A204.1 (cell line): ENCODE data around the gene PLEKHO2.

Experiments used
- FAIRE-seq: peaks from 2 replicates; lab custom pipeline; 2012; peaks lifted over from hg19 to GRCh38; lab: Jason Lieb, UNC

PLEKHO2 gene

GRCh38 chr15:64855205-64855975 is 13.7 kb downstream of the PLEKHO2 start:
- FAIRE-seq = no peak

DNA sequence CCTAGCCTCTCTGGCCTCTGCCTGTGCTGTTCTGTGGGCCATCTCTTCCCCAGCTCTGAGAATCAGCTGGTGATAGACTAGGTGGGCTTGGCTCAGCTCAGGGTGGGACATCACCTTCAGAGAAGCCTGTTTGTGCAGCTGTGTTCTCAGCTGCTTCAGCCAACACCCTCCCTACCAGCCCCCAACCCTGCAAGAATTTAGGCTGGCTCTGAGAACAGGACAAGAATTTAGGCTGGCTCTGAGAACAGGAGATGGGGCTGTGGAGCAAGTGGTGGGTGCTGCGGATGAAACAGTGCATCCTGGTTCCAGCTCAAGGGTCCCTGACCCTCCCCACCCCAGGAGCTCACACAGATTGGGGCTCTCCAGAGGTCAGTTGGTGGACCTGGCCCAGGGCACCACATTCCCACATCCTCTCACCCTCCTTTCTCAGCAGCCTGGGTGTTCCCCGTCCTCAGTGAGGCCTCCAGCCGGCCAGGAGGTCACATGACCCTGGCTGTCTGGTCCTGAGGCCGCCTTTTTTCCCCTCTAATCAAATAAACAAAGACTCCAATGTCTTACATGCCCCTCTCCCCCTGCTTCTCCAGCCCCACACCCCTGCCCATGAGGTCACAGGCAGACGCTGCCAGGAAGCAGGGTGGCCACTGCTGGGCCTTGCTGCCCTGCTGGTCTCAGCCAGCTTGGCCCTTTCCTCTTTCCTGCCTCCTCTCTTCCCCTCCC is 14.9 kb downstream of the PLEKHO2 start:
- FAIRE-seq = no peak

GRCh38 chr15:64857421-64857820 is 15.7 kb downstream of the PLEKHO2 start:
- FAIRE-seq = no peak

DNA sequence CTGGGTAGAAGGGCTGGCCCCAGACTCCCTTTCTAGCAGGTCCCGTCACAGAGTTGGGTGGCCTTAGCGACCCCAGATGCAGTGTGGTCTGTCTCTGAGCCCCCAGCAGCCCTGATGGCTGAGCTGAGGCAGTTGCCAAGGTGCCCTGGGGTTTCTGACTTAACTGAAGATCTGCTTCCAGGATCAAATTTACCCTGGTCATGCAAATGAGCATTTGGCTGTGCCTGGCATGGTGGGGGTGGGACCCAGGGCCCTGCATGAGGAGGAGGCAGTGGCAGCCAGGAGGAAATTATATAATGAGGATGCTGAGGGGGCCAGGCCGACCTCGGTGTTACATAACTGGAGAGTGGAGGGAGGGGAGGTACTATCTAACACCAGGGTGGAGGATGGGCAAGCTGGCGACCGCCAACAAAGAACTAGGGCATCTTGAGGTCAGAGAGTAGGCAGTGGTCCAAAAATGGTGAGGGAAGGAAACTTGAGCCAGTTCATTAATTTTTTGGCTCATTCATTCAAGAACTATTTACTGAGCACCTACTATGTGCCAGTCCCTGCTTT is 16.4 kb downstream of the PLEKHO2 start:
- FAIRE-seq = no peak

DNA sequence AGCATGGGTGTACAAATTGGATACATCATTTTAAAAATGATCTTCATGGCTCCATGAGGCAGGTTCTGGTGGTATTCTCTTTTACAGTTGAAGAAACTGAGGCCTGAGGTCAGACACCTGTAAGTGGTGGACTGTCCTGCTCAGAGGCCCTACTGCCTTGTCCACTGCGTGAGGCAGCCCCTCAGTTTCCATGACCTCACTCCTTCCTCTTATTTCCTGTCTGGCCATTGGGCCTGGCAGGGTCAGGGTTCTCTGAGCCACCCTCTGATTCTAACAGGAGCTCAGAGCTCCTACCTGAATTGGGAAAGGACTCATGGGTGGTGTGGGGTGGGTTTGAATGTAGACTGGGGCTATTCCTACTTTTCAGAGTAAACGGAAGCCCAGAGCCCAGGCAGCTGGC is 17.5 kb downstream of the PLEKHO2 start:
- FAIRE-seq = no peak

GRCh38 chr15:64861331-64861730 is 19.6 kb downstream of the PLEKHO2 start:
- no peak for FAIRE-seq

GRCh38 chr15:64861960-64862359 is 20.2 kb downstream of the PLEKHO2 start:
- no peak for FAIRE-seq

DNA sequence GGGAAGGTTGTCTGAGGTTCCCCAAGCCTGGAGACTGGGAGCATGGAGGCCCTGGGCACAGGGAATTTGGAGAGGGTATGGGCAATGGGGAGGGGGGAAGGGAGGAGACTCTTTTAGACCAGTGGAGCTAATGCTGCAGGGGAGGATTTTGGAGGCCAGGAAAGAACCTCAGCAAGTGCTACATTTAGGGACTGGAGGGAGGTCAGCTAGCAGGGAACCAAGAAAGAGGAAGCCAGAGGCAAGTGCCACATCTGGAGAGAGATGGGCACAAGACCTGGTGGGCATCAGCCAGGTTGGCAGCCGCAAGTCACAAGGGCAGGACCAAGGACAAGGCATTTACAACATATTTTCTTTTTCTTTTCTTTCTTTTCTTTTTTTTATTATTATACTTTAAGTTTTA is 20.7 kb downstream of the PLEKHO2 start:
- no peak for FAIRE-seq

DNA sequence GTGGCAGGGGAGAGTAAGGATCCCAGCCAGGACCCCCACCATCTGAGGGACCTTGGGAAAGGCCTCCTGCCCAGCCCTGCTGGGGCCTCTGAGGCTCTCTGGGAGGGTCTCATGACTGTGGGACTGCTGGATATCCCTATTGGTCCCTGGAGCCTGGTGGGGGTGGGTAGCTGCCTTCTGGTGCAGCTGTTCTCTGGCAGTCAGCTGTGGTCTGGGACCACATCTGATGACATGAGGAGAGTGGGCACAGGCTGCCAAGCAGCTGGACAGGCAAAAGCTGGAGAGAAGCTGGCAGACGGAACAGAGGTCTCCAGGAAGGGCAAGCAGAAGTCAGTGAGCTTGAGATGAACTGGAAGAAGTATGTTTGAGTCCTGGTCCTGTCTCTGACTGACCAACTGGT is 22.4 kb downstream of the PLEKHO2 start:
- FAIRE-seq = no peak

GRCh38 chr15:64865126-64865997 is 23.6 kb downstream of the PLEKHO2 start:
- FAIRE-seq = no peak

- FAIRE-seq = no peak
These were observed 24.3 kb downstream of the PLEKHO2 start for GRCh38 chr15:64865998-64866520.

DNA sequence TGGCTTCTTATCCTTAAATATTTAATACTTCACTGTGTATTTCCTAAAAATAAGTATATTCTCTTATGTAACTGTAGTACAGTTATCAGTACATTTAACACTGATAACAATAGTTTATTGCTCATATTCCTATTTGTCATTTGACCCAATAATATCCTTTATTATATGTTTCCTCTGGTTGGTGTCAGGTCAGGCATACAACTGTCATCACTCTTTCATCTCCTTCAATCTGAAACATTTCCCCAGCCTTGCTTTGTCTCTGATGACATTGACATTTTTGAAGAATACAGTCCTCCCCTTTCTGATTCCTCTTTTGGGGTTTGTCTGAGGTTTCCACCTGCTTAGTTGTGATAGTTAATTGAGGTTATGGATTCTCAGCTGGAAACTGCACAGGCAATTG is 27.8 kb downstream of the PLEKHO2 start:
- no peak for FAIRE-seq

DNA sequence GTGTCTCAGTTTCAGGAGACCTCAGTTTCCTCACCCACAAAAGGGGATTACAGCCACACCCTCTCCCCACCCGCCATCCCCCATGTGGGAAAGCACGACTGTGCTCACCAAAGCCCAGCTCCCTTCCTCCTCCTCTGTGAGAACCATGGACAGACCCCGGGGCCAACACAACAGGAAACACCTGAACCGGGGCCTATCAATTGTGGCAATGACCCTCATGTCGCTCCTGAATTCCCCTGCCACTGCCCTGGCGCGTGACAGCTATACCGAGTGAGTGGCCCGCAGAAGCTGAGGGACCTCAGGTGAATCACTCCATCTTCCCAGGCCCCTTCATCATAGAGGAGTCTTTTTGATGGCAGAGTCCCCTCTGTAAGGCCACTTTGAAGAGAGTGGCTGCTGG is 28.6 kb downstream of the PLEKHO2 start:
- FAIRE-seq = no peak

GRCh38 chr15:64875641-64876223 is 34.0 kb downstream of the PLEKHO2 start:
- no peak for FAIRE-seq

DNA sequence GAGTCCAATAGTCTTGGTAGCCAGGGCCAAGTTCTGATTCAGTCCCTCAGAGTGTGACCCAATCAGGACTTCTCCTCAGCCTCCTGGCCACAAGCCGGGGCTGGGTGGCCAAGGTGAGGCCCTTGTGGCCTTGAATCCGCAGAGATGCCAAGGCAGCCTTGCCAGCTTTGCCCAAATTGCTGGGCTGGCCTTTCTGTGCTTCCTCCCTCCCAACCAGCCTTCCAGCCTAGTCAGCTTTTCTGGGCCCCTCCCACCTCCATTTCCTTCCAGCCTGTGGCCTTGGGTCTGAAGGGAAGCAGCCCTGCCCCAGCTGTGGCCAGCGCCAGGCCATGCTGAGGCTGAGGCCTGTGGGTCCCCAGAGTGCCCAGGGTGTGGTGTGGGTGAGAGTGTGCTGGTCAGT is 35.7 kb downstream of the PLEKHO2 start:
- no peak for FAIRE-seq

GRCh38 chr15:64878705-64879104 is 37.0 kb downstream of the PLEKHO2 start:
- FAIRE-seq = no peak

- FAIRE-seq = no peak
These were observed 41.4 kb downstream of the PLEKHO2 start for GRCh38 chr15:64883100-64883581.

DNA sequence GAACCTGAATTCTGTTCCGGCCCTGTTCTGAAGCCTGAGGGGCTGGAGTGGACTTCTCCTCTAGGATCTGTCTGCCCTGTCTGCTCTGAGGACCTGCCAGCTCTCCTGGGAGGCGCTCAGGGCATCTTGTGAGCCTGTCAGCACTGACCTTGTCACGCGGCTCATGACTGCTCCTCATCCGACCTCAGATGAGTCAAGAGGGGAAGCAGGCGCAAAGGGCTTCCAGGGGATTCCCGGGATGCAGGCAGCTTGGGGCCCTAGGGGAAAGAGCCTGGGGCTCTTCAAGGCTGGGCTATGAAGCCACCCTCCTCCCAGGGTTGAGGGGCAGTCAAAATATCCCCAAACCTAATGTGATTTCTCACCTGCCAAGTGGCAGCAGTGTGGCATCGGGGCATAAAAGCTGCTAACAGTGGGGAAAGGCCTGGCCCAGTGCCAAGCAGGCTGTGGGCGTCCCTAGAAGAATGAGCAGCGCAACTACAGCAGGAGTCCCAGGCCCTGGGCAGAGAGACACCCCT is 42.3 kb downstream of the PLEKHO2 start:
- no peak for FAIRE-seq

DNA sequence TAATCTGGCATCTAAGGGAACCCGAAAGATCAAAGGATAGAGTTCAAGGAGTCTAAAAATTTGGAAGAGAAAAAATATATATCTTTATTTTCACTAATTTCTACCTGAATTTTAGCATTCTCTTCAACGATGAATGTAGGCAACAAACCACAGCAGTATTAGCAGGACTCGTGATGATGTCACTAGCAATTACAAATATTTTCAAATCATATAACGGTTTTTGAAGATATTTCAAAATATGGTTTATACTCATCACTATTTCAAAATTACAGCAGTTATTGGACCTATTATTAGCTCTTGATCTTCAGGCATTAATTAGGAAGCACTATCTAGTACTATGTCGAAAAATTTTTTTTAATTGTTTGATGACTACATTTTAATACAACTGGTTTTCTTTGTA is 43.0 kb downstream of the PLEKHO2 start:
- no peak for FAIRE-seq

GRCh38 chr15:64888336-64888735 is 46.6 kb downstream of the PLEKHO2 start:
- FAIRE-seq = no peak

DNA sequence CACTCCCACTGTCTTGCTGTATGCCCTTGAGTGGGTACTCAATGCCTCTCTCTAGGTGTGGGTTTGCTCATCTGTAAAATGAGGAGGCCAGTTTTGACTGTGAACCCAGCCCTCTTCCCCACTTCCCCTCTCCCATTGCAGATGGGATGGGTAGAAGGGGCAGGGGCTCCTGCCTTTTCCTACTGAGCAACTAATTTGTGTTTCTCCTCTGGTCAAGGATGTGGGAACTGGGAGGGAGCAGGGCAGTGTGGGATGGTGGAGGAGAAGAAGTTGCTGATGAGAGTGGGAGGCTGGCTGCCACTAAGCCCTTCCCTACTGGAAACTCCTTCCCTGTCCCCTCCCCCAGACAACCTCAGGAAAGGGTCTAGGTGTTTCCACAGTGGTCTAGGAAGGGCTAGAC is 49.8 kb downstream of the PLEKHO2 start:
- FAIRE-seq = no peak
